Neural progenitor cell (in vitro differentiated cells): ENCODE data around the gene ARL4C.

Experiments used
- EZH2 ChIP-seq: fragments of 200-600 bp; sonication (generic); IDR thresholded peaks from 2 replicates; pipeline ENCODE4 v1.6.1; 2017; ENCODE audit warnings: antibody characterized with exemption, mild to moderate bottlenecking, moderate library complexity
- TF ChIP-seq, protein P1 (sequence below): fragments of 200-600 bp; sonication (generic); IDR thresholded peaks from 2 replicates; pipeline ENCODE4 v1.5.1; 2017; ENCODE audit warnings: antibody characterized with exemption, mild to moderate bottlenecking

DNA sequence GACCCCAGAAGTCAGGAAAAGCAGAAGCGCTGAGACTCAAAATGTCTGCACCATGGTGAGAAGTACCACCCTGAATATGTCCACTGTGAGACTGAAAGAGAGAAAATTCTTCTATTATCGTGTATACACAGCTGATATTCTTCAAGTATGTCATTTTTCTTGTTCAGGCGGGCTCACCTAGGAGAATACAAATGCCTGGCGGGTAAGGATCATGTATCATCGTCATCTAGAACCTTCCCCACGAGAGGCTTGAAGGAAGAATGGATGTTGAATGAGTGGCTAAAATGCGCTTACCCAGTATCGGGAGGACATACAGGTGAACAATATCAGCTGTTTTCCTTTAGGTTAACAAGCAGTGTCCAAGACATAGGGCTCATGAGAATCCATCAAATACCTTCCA lies 21.1 kb upstream of the ARL4C start:
- TF ChIP-seq, protein P1, sequence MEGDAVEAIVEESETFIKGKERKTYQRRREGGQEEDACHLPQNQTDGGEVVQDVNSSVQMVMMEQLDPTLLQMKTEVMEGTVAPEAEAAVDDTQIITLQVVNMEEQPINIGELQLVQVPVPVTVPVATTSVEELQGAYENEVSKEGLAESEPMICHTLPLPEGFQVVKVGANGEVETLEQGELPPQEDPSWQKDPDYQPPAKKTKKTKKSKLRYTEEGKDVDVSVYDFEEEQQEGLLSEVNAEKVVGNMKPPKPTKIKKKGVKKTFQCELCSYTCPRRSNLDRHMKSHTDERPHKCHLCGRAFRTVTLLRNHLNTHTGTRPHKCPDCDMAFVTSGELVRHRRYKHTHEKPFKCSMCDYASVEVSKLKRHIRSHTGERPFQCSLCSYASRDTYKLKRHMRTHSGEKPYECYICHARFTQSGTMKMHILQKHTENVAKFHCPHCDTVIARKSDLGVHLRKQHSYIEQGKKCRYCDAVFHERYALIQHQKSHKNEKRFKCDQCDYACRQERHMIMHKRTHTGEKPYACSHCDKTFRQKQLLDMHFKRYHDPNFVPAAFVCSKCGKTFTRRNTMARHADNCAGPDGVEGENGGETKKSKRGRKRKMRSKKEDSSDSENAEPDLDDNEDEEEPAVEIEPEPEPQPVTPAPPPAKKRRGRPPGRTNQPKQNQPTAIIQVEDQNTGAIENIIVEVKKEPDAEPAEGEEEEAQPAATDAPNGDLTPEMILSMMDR = no peak
- no peak for TF ChIP-seq EZH2
